Measurements from ENCODE around the gene CEP63. TPM values are rescaled to one million over a fixed set of nuclear protein-coding genes. Genes with fewer than 3 reads are reported as not detected.
A peak's percentile ranks its signal among the peaks of the same experiment; 100 is the strongest.

CEP63 gene
- total RNA-seq, 4 donors from 2014 or later: 21.4 to 23.5 (median 22.4) TPM

GRCh38 chr3:134445095-134445494, 40.8 kb upstream of the CEP63 start:
- H3K36me3 ChIP-seq: no peaks in the 10 kb centered on the region
- H3K4me3 ChIP-seq: no peak overlapping the region
- TF ChIP-seq CTCF (IDR thresholded peaks at IDR 0.05 in 4 of 5, conservative IDR thresholded peaks at IDR 0.05 in 1 of 5): no peak
- no peak for TF ChIP-seq POLR2A (IDR thresholded peaks at IDR 0.05)
- H3K4me1 ChIP-seq: peaks cover 3 to 20% of the 10 kb centered on the region in 2 donors
- H3K9me3 ChIP-seq: no peaks in the 10 kb centered on the region
- in situ Hi-C loops (cut with MboI; ENCODE audit: low sequenced_read_pairs in 4 of 4): no loop called here
- H3K27me3 ChIP-seq: no peaks in the 10 kb centered on the region
- ATAC-seq: no peak
- no peak for DNase-seq
- intact Hi-C loops (cut with DNase I; ENCODE audit: low total_unique reads): no loop called here
- H3K27ac ChIP-seq: no peak overlapping the region

- H3K27me3 ChIP-seq: no peaks in the 10 kb centered on the region
- no peaks in the 10 kb centered on the region for H3K9me3 ChIP-seq
- peak; percentile 21 to 61 for DNase-seq
- no peak overlapping the region for H3K4me3 ChIP-seq
- peak overlapping the region in 2 of 4 donors; percentile 8 to 16 for H3K27ac ChIP-seq
- H3K4me1 ChIP-seq: peaks cover 3 to 20% of the 10 kb centered on the region in 2 donors
- intact Hi-C loops (cut with DNase I; ENCODE audit: low total_unique reads): no loop called here
- ATAC-seq: peak; percentile 39 to 79
- TF ChIP-seq CTCF (IDR thresholded peaks at IDR 0.05 in 4 of 5, conservative IDR thresholded peaks at IDR 0.05 in 1 of 5): no peak
- TF ChIP-seq POLR2A (IDR thresholded peaks at IDR 0.05): no peak
- no peaks in the 10 kb centered on the region for H3K36me3 ChIP-seq
- in situ Hi-C loops (cut with MboI; ENCODE audit: low sequenced_read_pairs in 4 of 4): no loop called here
These were observed 40.2 kb upstream of the CEP63 start for GRCh38 chr3:134445636-134446035.

GRCh38 chr3:134446800-134447199, 39.1 kb upstream of the CEP63 start:
- no peak for TF ChIP-seq POLR2A (IDR thresholded peaks at IDR 0.05)
- TF ChIP-seq CTCF (IDR thresholded peaks at IDR 0.05 in 4 of 5, conservative IDR thresholded peaks at IDR 0.05 in 1 of 5): no peak
- H3K27ac ChIP-seq: no peak overlapping the region
- in situ Hi-C loops (cut with MboI; ENCODE audit: low sequenced_read_pairs in 4 of 4): no loop called here
- no peaks in the 10 kb centered on the region for H3K27me3 ChIP-seq
- ATAC-seq (no peak), DNase-seq (no peak)
- H3K4me1 ChIP-seq: peaks cover 3 to 20% of the 10 kb centered on the region in 2 donors
- no peak overlapping the region for H3K4me3 ChIP-seq
- H3K9me3 ChIP-seq: no peaks in the 10 kb centered on the region
- intact Hi-C loops (cut with DNase I; ENCODE audit: low total_unique reads): no loop called here
- H3K36me3 ChIP-seq: no peaks in the 10 kb centered on the region

- intact Hi-C loops (cut with DNase I; ENCODE audit: low total_unique reads): no loop called here
- no peak for TF ChIP-seq CTCF (IDR thresholded peaks at IDR 0.05 in 4 of 5, conservative IDR thresholded peaks at IDR 0.05 in 1 of 5)
- no peak for TF ChIP-seq POLR2A (IDR thresholded peaks at IDR 0.05)
- H3K36me3 ChIP-seq: no peaks in the 10 kb centered on the region
- ATAC-seq: no peak
- H3K27ac ChIP-seq: no peak overlapping the region
- peaks cover 3 to 20% of the 10 kb centered on the region in 2 donors for H3K4me1 ChIP-seq
- H3K9me3 ChIP-seq: no peaks in the 10 kb centered on the region
- H3K4me3 ChIP-seq: no peak overlapping the region
- no peaks in the 10 kb centered on the region for H3K27me3 ChIP-seq
- DNase-seq: no peak
- in situ Hi-C loops (cut with MboI; ENCODE audit: low sequenced_read_pairs in 4 of 4): no loop called here
These were observed 38.5 kb upstream of the CEP63 start for GRCh38 chr3:134447351-134447750.

- in situ Hi-C loops (cut with MboI; ENCODE audit: low sequenced_read_pairs in 4 of 4): no loop called here
- intact Hi-C loops (cut with DNase I; ENCODE audit: low total_unique reads): no loop called here
- H3K27me3 ChIP-seq: no peaks in the 10 kb centered on the region
- H3K36me3 ChIP-seq: no peaks in the 10 kb centered on the region
- DNase-seq: no peak
- ATAC-seq: no peak
- peaks cover 3 to 20% of the 10 kb centered on the region in 2 donors for H3K4me1 ChIP-seq
- H3K4me3 ChIP-seq: no peak overlapping the region
- no peaks in the 10 kb centered on the region for H3K9me3 ChIP-seq
- no peak overlapping the region for H3K27ac ChIP-seq
- TF ChIP-seq CTCF (IDR thresholded peaks at IDR 0.05 in 4 of 5, conservative IDR thresholded peaks at IDR 0.05 in 1 of 5): no peak
- no peak for TF ChIP-seq POLR2A (IDR thresholded peaks at IDR 0.05)
These were observed 37.2 kb upstream of the CEP63 start for GRCh38 chr3:134448664-134449063.
